ENCODE data around the gene SRGAP1.

SRGAP1 gene

GRCh38 chr12:64018524-64018923 lies 174.0 kb downstream of the SRGAP1 start:
- TF ChIP-seq EZH2 (optimal IDR thresholded peaks at IDR 0.05; ENCODE audit: low read depth, low read length) = no peak
- no peak for TF ChIP-seq EZH2phosphoT487 (IDR thresholded peaks at IDR 0.05; ENCODE audit: low read length)
- no peak for TF ChIP-seq CTCF (IDR thresholded peaks at IDR 0.05; ENCODE audit: low read length)
- Histone ChIP-seq H3K27me3 (replicated peaks; ENCODE audit: insufficient read depth, low read length) (no peaks in the 10 kb centered on the region), H3K4me3 (ENCODE audit: low read length) (no peak overlapping the region), H3K36me3 (replicated peaks; ENCODE audit: insufficient read depth, low read length) (no peaks in the 10 kb centered on the region), H3K27ac (ENCODE audit: low read length) (no peak overlapping the region), H4K20me1 (ENCODE audit: insufficient read depth, low read length) (no peaks in the 10 kb centered on the region), H2AFZ (ENCODE audit: low read length) (no peak overlapping the region), H3K9me2 (replicated peaks; ENCODE audit: insufficient read depth, low read length) (no peaks in the 10 kb centered on the region), H3K9me3 (replicated peaks; ENCODE audit: insufficient read depth, low read length) (no peaks in the 10 kb centered on the region), H3K4me1 (ENCODE audit: low read length) (no peaks in the 10 kb centered on the region), H3K9ac (ENCODE audit: low read length) (no peak overlapping the region), H3K4me2 (ENCODE audit: low read depth, low read length) (no peak overlapping the region), H3K79me2 (ENCODE audit: low read length) (no peaks in the 10 kb centered on the region), H3F3A (ENCODE audit: insufficient read depth, low read length) (no peaks in the 10 kb centered on the region)
- DNase-seq = no peak

GRCh38 chr12:64019101-64019500 lies 174.6 kb downstream of the SRGAP1 start:
- Histone ChIP-seq H3K27me3 (replicated peaks; ENCODE audit: insufficient read depth, low read length) (no peaks in the 10 kb centered on the region), H3K36me3 (replicated peaks; ENCODE audit: insufficient read depth, low read length) (no peaks in the 10 kb centered on the region), H2AFZ (ENCODE audit: low read length) (no peak overlapping the region), H3K4me1 (ENCODE audit: low read length) (no peaks in the 10 kb centered on the region), H3K4me2 (ENCODE audit: low read depth, low read length) (no peak overlapping the region), H3K9ac (ENCODE audit: low read length) (no peak overlapping the region), H3K9me3 (replicated peaks; ENCODE audit: insufficient read depth, low read length) (no peaks in the 10 kb centered on the region), H3K27ac (ENCODE audit: low read length) (no peak overlapping the region), H4K20me1 (ENCODE audit: insufficient read depth, low read length) (no peaks in the 10 kb centered on the region), H3K79me2 (ENCODE audit: low read length) (no peaks in the 10 kb centered on the region), H3K9me2 (replicated peaks; ENCODE audit: insufficient read depth, low read length) (no peaks in the 10 kb centered on the region), H3F3A (ENCODE audit: insufficient read depth, low read length) (no peaks in the 10 kb centered on the region), H3K4me3 (ENCODE audit: low read length) (no peak overlapping the region)
- TF ChIP-seq EZH2phosphoT487 (IDR thresholded peaks at IDR 0.05; ENCODE audit: low read length) = no peak
- TF ChIP-seq EZH2 (optimal IDR thresholded peaks at IDR 0.05; ENCODE audit: low read depth, low read length) = no peak
- TF ChIP-seq CTCF (IDR thresholded peaks at IDR 0.05; ENCODE audit: low read length) = no peak
- DNase-seq = no peak

GRCh38 chr12:64019654-64020053 lies 175.2 kb downstream of the SRGAP1 start:
- no peak overlapping the region for H3K4me2 ChIP-seq (ENCODE audit: low read depth, low read length)
- H3K9ac ChIP-seq (ENCODE audit: low read length) = no peak overlapping the region
- H3K36me3 ChIP-seq (replicated peaks; ENCODE audit: insufficient read depth, low read length) = no peaks in the 10 kb centered on the region
- no peaks in the 10 kb centered on the region for H4K20me1 ChIP-seq (ENCODE audit: insufficient read depth, low read length)
- H3K4me3 ChIP-seq (ENCODE audit: low read length) = no peak overlapping the region
- DNase-seq = no peak
- no peaks in the 10 kb centered on the region for H3K9me2 ChIP-seq (replicated peaks; ENCODE audit: insufficient read depth, low read length)
- H2AFZ ChIP-seq (ENCODE audit: low read length) = no peak overlapping the region
- H3K9me3 ChIP-seq (replicated peaks; ENCODE audit: insufficient read depth, low read length) = no peaks in the 10 kb centered on the region
- H3K4me1 ChIP-seq (ENCODE audit: low read length) = no peaks in the 10 kb centered on the region
- TF ChIP-seq EZH2 (optimal IDR thresholded peaks at IDR 0.05; ENCODE audit: low read depth, low read length) (no peak), CTCF (IDR thresholded peaks at IDR 0.05; ENCODE audit: low read length) (no peak), EZH2phosphoT487 (IDR thresholded peaks at IDR 0.05; ENCODE audit: low read length) (no peak)
- no peaks in the 10 kb centered on the region for H3K27me3 ChIP-seq (replicated peaks; ENCODE audit: insufficient read depth, low read length)
- H3K79me2 ChIP-seq (ENCODE audit: low read length) = no peaks in the 10 kb centered on the region
- H3K27ac ChIP-seq (ENCODE audit: low read length) = no peak overlapping the region
- no peaks in the 10 kb centered on the region for H3F3A ChIP-seq (ENCODE audit: insufficient read depth, low read length)
